CD4-positive, alpha-beta T cell treated with Interferon gamma for 1 hour (primary cell): ENCODE data around the gene ASIC3.

Experiments used
- DNase-seq: peaks from one replicate; pipeline ENCODE4 v3.0.0-alpha.2; 2020

Gene ASIC3

GRCh38 chr7:151087245-151088018 is 39.1 kb downstream of the ASIC3 start:
- peak; percentile 43 for DNase-seq

GRCh38 chr7:151088019-151088855 is 39.9 kb downstream of the ASIC3 start:
- DNase-seq: no peak

DNA sequence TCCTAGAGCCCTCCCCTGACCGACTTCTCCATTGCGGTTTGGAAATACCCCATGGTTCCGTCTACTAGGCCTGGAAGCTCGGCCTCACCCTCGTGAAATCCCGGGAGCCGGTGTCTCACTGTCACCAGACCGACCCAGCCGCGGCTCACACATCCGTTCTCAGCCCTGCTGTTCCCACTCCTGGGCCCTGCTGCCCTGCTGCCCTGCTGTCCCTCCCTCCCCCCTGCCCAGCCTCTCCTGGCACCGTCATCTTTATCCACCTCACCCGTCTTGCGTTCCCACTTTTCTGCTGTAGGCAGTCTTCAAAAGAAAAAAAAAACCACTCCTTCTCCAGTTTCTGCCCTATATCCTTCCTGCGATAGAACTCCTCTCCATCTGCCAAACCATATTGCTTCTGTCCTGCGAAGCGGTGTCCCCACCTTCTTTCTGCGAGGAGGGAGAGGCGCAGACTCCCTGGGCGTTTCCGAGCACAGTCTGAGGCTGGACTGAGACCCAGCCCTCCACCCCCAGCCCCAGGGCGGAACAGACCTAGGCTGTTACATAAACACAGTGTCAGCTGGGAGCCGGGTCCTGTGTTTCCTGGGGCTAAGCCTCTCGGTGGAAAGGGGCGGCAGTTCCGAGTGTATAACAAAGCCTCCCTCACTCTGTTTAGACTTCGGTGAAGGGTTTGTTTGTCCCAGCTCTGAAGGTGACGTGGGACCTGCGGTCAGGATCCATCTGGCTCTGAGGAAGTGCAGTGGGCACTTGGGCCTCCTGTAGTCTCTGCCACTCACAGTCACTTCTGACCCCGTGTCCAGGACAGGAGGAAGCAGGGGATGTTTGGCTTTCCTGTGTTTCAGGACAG is 40.7 kb downstream of the ASIC3 start:
- DNase-seq: peak; percentile 77

DNA sequence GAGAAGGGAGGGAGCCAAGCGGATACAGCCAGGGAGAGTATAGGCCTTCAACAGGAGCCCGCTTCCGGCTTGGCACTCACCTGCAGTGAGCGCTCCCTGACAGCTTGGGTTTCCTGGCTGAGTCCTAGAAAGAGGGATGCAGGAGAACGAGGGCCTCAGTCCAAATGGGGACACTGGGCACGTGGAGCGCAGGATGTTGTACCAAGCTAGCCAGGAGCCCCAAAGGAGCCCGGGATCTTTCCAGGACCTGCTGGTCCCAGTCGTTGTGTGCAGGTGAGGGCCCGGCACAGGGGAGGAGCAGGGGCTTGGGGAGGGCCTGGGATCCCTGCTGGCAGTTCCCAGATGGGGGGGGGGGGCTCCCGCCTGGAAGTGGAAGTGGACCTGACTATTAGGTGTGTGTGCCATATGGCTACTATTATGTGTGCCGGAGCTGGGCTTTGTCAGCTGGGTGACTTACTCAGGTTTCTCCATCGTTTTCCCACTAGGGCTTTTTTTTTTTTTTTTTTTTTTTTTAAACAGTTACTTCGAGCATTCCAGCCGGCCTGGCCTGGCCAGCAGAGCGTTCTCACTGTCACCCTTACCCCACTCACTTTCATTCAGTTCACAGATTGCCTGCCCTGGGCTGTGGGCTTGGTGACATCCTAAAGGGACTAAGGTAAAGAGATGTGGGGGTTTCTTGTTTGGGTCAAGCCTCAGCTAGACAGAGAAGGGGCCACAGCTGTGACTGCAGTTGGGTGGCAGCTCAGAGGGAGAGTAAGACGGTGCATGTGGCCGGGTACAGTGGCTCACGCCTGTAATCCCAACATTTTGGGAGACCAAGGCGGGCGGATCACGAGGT is 41.8 kb downstream of the ASIC3 start:
- DNase-seq: no peak

GRCh38 chr7:151091003-151091402 is 42.7 kb downstream of the ASIC3 start:
- no peak for DNase-seq

DNA sequence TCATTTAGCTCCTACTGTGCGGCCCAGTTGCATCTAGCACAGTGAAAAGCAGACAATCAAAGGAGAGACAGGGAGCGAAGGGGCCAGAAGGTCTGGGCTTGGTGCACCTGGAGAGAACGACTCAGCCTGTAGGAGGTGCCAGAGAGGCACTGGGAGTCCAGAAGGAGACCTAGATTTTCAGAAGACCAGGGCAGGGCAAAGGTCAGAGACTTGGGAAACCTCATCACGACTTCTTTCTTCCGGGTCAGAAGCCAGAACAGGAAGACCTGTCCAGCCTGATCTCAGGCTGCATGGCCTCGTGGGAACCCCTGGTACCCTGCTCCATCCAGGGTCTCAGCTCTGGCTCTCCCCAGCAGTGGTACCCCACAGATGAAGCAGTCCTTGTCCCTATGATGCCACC is 43.1 kb downstream of the ASIC3 start:
- no peak for DNase-seq

GRCh38 chr7:151091988-151092387 is 43.7 kb downstream of the ASIC3 start:
- no peak for DNase-seq

- no peak for DNase-seq
Observed at GRCh38 chr7:151093748-151094147, 45.4 kb downstream of the ASIC3 start.

DNA sequence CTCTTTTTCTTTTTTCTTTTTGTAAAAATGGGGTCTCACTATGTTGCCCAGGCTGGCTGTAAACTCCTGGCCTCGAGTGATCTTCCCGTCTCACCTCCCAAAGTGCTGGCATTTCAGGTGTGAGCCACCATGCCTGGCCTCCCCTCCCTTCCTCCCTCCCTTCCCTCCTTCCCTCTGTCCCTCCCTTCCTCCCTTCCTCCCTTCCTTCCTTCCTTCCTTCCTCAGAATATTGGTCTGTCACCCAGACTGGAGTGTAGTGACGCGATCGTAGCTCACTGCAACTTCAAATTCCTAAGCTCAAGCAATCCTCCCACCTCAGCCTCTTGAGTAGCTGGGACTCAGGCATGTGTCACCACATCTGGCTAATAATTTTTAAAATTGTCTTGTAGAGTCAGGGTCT is 46.3 kb downstream of the ASIC3 start:
- DNase-seq: no peak

DNA sequence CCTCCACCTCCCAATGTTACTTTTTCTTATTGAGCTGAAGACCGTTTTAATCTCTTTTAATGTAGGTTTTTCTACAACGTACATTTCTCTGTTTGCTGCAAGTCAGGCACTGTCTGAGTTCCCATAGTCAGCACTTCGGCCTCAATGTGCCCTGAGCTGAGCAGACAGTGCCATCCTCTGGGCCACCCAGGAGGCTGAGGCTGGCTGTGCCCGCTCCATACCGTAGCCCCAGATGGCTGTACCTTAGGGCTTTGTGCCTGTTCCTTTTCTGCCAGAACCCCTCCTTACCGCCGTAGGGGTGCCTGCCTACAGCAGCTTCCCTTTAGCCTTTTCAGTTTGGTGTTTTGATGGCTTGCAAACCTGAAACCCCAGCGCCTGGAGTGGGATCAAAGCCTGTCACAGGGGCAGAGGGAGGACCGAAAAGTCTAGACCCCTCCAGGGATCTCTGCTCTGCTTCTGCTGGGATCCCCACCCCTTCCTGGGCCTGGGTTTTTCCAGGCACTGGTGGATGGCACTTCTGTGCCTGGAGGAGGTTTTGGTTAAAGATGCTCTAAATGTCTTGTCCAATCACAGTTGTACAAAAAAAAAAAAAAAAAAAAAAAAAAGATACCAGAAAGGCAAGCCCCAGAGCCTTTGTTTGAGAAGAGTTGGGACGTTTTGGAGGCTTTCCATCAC is 46.9 kb downstream of the ASIC3 start:
- no peak for DNase-seq

DNA sequence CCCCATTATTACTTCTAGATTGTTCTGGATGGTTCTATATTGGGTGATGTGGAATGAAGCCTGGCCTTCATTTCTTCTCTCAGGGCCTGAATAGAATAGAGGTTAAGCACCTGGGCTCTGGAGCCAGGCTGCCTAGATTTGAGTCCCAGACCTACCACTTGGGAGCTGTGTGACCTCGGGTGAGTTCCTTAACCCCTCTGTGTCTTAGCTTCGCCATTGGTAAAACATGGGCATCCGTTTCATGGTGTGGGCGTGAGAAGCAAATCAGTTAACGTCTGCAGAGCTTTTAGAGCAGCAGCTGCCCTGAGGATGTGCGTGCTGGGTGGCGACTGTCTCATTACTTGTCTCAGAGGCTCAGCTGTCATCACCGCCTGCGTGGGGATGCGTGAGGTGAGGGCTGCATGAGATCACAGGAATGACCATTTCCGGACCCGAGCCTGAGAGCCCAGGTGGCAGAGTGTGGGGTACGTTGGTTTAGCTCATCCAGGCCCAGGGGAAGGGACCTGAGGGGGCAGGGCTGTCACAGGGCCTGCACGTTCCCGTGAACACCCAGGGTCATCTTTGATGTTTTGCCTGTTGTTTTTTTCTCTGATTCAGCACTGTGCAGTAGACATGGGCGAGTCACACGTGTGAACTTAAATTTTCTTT is 47.6 kb downstream of the ASIC3 start:
- no peak for DNase-seq

- no peak for DNase-seq
Observed at GRCh38 chr7:151099486-151100211, 51.3 kb downstream of the ASIC3 start.

DNA sequence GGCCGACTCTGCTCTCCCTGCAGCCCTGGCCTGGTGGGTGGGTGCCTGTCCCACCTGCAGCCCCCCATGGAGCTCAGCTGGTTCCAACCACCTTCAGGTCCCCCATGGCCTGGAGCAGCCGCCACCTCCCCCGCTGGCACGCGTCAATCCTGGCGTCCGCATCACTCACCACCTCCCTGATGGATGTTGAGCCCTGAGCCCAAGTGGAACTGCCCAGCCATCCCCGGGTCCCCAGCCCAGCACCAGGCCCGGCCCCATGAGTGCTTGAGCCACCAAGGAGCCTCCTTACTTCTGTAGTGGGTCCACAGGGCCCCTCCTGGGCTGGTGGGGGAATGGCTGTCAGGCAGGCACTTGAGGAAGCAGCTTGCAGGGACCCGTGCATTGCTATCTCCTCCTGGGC is 52.6 kb downstream of the ASIC3 start:
- no peak for DNase-seq

DNA sequence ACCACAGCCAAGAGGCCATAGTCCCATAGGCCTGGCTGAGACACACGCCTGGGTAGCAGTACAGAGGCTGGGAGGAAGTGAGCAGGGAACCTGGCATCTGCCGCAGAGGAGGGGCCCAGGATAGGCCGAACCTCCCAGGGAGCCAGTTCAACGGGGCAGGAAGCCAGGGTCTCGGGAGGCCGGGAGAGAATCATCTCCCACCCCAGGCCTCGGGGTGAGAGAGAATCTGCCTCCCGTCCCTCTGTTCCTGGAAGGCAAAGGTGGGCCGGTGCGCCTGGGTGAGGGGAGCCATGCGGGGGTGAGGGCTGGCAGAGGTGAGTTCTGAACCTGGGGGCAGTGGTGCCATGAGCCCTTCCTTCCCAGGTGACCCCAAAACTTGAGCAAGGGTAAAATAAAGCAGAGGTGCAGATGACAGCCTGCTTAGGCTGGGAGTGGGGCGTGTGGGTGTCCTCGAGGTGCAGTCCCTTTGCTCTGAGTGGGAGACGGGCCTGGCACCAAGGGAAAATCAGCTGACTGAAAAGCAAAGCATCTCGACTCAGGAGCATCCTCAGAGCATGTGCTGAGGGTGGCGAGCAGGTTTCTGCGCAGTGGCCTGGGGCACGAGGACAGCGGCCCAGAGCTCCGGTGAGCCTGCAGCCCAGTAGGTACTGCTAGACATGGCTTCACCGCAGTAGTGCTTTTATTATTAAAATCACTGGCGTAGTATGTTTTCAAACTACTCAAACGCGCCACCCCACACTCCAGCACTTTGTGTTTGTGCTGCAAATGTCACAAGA is 53.5 kb downstream of the ASIC3 start:
- no peak for DNase-seq
